HCT116 (cell line): ENCODE results near the gene SPINK13. TPM values are rescaled to one million over a fixed set of nuclear protein-coding genes. Genes with fewer than 3 reads are reported as not detected.

ENCODE experiments used
- ATAC-seq: fragments of 200-7000 bp; cut with Tn5 transposase; 2 replicates; pipeline ENCODE4 v1.9.1; 2020; ENCODE audit warnings: mild to moderate bottlenecking, moderate library complexity
- BruUV-seq: library from RNA; stranded (reverse); fragments of 400-500 nt; replicated peaks from 2 replicates; lab custom pipeline; 2021; lab: Mats Ljungman, UMichigan
- CTCF ChIA-PET: fragments of 300-600 bp; sonication (Branson Sonifier 250); formaldehyde crosslinking; loops from one replicate; lab custom pipeline; 2021; ENCODE audit warnings: antibody characterized with exemption; lab: Charles Lee
- POLR2A ChIA-PET: fragments of 300-600, 350-600 bp; sonication (Branson Sonifier 250); formaldehyde crosslinking; loops from one replicate; lab custom pipeline; 2021; ENCODE audit warnings: antibody characterized with exemption; lab: Charles Lee
- RAD21 ChIA-PET, 2 experiments: fragments of 300-600 bp; sonication (Branson Sonifier 250); formaldehyde crosslinking; loops; one replicate each; lab custom pipeline; 2023; ENCODE audit warnings: low total read pairs in 2 of 2; ENCODE audit not compliant: uncharacterized antibody in 2 of 2, unreplicated experiment in 2 of 2, low non-redundant PET in 1 of 2; lab: Charles Lee
- DNase-seq: peaks from one replicate; pipeline ENCODE4 v3.0.0-alpha.2; 2010; ENCODE audit warnings: low read depth, low spot score
- H2AFZ ChIP-seq: fragments of 200-600 bp; shearing (Covaris generic), sonication (generic); 2 replicates; pipeline ENCODE4 v1.6.1; 2017; ENCODE audit warnings: low read depth, mixed run types, mixed read lengths, antibody characterized with exemption, low read length; ENCODE audit not compliant: poor library complexity, severe bottlenecking
- H3K27ac ChIP-seq: 2 replicates; pipeline ENCODE4 v1.5.1; 2012; ENCODE audit warnings: low read depth, low read length
- H3K27me3 ChIP-seq: fragments of 200-600 bp; sonication (generic); 2 replicates; pipeline ENCODE4 v1.6.1; 2016; ENCODE audit warnings: mixed run types, low read length, mixed read lengths; ENCODE audit not compliant: insufficient read depth
- H3K36me3 ChIP-seq, 2 experiments: fragments of 200-500 bp in 1 of 2; fragments of 200-600 bp in 1 of 2; sonication (Bioruptor generic) in 1 of 2; sonication (generic) in 1 of 2; 2 replicates each; pipeline versions ENCODE4 v1.5.1 to v1.6.1; 2014 to 2016; ENCODE audit warnings: low read length in 2 of 2, inconsistent platforms in 1 of 2, mixed read lengths in 1 of 2, mixed run types in 1 of 2; ENCODE audit not compliant: insufficient read depth in 2 of 2, control insufficient read depth in 1 of 2
- H3K4me1 ChIP-seq, 2 experiments: fragments of 200-600 bp in 1 of 2; sonication (generic) in 1 of 2; 2 replicates each; pipeline versions ENCODE4 v1.5.1 to v1.6.1; 2012 to 2017; ENCODE audit warnings: low read length in 2 of 2, inconsistent platforms in 1 of 2, mild to moderate bottlenecking in 1 of 2, mixed read lengths in 1 of 2, mixed run types in 1 of 2, moderate library complexity in 1 of 2; ENCODE audit not compliant: insufficient read depth in 2 of 2, control insufficient read depth in 1 of 2
- H3K4me2 ChIP-seq: fragments of 200-600 bp; sonication (generic); 2 replicates; pipeline ENCODE4 v1.6.1; 2017; ENCODE audit warnings: mixed run types, low read length, mixed read lengths
- H3K4me3 ChIP-seq, 2 experiments: fragments of 200-600 bp in 1 of 2; sonication (generic) in 1 of 2; replicated peaks in 1 of 2; 2 replicates each; pipeline ENCODE4 v1.5.1; 2011 to 2016; ENCODE audit warnings: low read length in 2 of 2, control low read depth in 1 of 2, low read depth in 1 of 2, mild to moderate bottlenecking in 1 of 2, mixed read lengths in 1 of 2, mixed run types in 1 of 2
- H3K79me2 ChIP-seq: fragments of 200-600 bp; sonication (generic); 2 replicates; pipeline ENCODE4 v1.6.1; 2017; ENCODE audit warnings: mild to moderate bottlenecking, mixed run types, low read length, moderate library complexity, mixed read lengths; ENCODE audit not compliant: insufficient read depth
- H3K9ac ChIP-seq: fragments of 200-600 bp; sonication (generic); 2 replicates; pipeline ENCODE4 v1.6.1; 2016; ENCODE audit warnings: low read length, mixed read lengths
- H3K9me2 ChIP-seq: fragments of 200-600 bp; sonication (generic), shearing (Covaris generic); 2 replicates; pipeline ENCODE4 v1.6.1; 2017; ENCODE audit warnings: mixed run types, mild to moderate bottlenecking, moderate library complexity; ENCODE audit not compliant: insufficient read depth
- H3K9me3 ChIP-seq, 2 experiments: fragments of 200-500 bp in 1 of 2; fragments of 200-600 bp in 1 of 2; sonication (Bioruptor generic) in 1 of 2; sonication (generic) in 1 of 2; 2 replicates each; pipeline ENCODE4 v1.6.1; 2014 to 2017; ENCODE audit warnings: low read length in 2 of 2, mixed read lengths in 2 of 2, inconsistent platforms in 1 of 2, low read depth in 1 of 2, mild to moderate bottlenecking in 1 of 2, mixed run types in 1 of 2, moderate library complexity in 1 of 2; ENCODE audit not compliant: control insufficient read depth in 1 of 2, insufficient read depth in 1 of 2
- H4K20me1 ChIP-seq: fragments of 200-600 bp; sonication (generic), shearing (Covaris generic); 2 replicates; pipeline ENCODE4 v1.6.1; 2017; ENCODE audit warnings: mixed run types, mild to moderate bottlenecking, moderate library complexity; ENCODE audit not compliant: insufficient read depth
- CTCF ChIP-seq, 3 experiments: fragments of 200-600 bp in 1 of 3; sonication (generic) in 1 of 3; IDR thresholded peaks in 2 of 3; conservative IDR thresholded peaks in 1 of 3; 2 replicates each; pipeline ENCODE4 v1.5.1; 2012 to 2017; ENCODE audit warnings: low read depth in 2 of 3, low read length in 2 of 3, antibody characterized with exemption in 1 of 3, borderline replicate concordance in 1 of 3, control low read depth in 1 of 3, mild to moderate bottlenecking in 1 of 3, mixed read lengths in 1 of 3, mixed run types in 1 of 3, moderate library complexity in 1 of 3; ENCODE audit not compliant: insufficient read depth in 1 of 3
- EZH2phosphoT487 ChIP-seq: fragments of 200-600 bp; IDR thresholded peaks from 2 replicates; pipeline ENCODE4 v1.6.1; 2018; ENCODE audit warnings: antibody characterized with exemption, borderline replicate concordance
- RAD21 ChIP-seq: IDR thresholded peaks from 2 replicates; pipeline ENCODE4 v1.6.1; 2012; ENCODE audit warnings: low read depth, mild to moderate bottlenecking
- YY1 ChIP-seq: IDR thresholded peaks from 2 replicates; pipeline ENCODE4 v1.6.1; 2011; ENCODE audit warnings: low read length, low read depth, moderate library complexity, mild to moderate bottlenecking; ENCODE audit not compliant: insufficient replicate concordance; ENCODE audit errors: extremely low read depth
- ZBTB33 ChIP-seq: IDR thresholded peaks from 2 replicates; pipeline ENCODE4 v1.6.1; 2011; ENCODE audit warnings: mild to moderate bottlenecking, low read length, moderate library complexity; ENCODE audit not compliant: insufficient replicate concordance; ENCODE audit errors: extremely low read depth
- intact Hi-C: fragments of 100-400 bp; cut with micrococcal nuclease; formaldehyde crosslinking; loops from 2 replicates; pipeline ENCODE4 v1.10.0; 2022
- total RNA-seq: library from RNA; stranded (reverse); gene quantifications from one replicate; pipeline ENCODE4 v1.2.1, GENCODE V29; 2021; ENCODE audit not compliant: unreplicated experiment

SPINK13 gene
- total RNA-seq, 1 experiment from 2014 or later, result not detected

- CTCF ChIA-PET, result interaction anchor here (1.4 kb wide), 1 partner anchor 433 kb away, joined by 4 read pairs; no protein-coding TSS in a partner anchor
- Histone ChIP-seq H2AFZ (no peak overlapping the region), H3K9me2 (no peaks in the 10 kb centered on the region), H3K4me1 (no peaks in the 10 kb centered on the region), H3K36me3 (no peaks in the 10 kb centered on the region), H3K4me3 (no peak overlapping the region), H3K9me3 (no peaks in the 10 kb centered on the region), H3K79me2 (no peaks in the 10 kb centered on the region), H3K9ac (no peak overlapping the region), H3K27me3 (peaks cover 4% of the 10 kb centered on the region; the same call in 1 of the 2 replicates), H4K20me1 (no peaks in the 10 kb centered on the region), H3K4me2 (no peak overlapping the region), H3K27ac (no peak overlapping the region)
- DNase-seq (no peak), ATAC-seq (no peak)
- RAD21 ChIA-PET, result no interaction called here
- no peak for TF ChIP-seq EZH2phosphoT487
- TF ChIP-seq ZBTB33, result no peak
- BruUV-seq, result no TSS peak
- intact Hi-C loops, result no loop called here
- POLR2A ChIA-PET, result no interaction called here
Measured at GRCh38 chr5:148297731-148298130, 29.1 kb downstream of the SPINK13 start.

GRCh38 chr5:148306446-148306845 is 37.9 kb downstream of the SPINK13 start:
- H3K9me2 ChIP-seq, result no peaks in the 10 kb centered on the region
- DNase-seq, result no peak
- no peak overlapping the region for H2AFZ ChIP-seq
- RAD21 ChIA-PET, result no interaction called here
- no TSS peak for BruUV-seq
- no peaks in the 10 kb centered on the region for H3K27me3 ChIP-seq
- intact Hi-C loops, result no loop called here
- no peak overlapping the region for H3K27ac ChIP-seq
- H3K4me3 ChIP-seq, result no peak overlapping the region
- TF ChIP-seq RAD21, result peak; percentile 16; the same call in 1 of the 2 replicates
- no peak for TF ChIP-seq YY1
- peak in 1 of 3 experiments; percentile 14; a peak in 1 of 6 replicates for TF ChIP-seq CTCF (IDR thresholded peaks at IDR 0.05 in 2 of 3, conservative IDR thresholded peaks at IDR 0.05 in 1 of 3; ENCODE audit: borderline replicate concordance in 1 of 3, insufficient read depth in 1 of 3, low read depth in 2 of 3, low read length in 2 of 3)
- TF ChIP-seq, all 23 proteins: peak for 2
- ChIA-PET CTCF (no interaction called here), POLR2A (no interaction called here)
- H3K4me1 ChIP-seq, result no peaks in the 10 kb centered on the region
- no peaks in the 10 kb centered on the region for H3K36me3 ChIP-seq
- no peak overlapping the region for H3K4me2 ChIP-seq
- H3K9ac ChIP-seq, result no peak overlapping the region
- no peaks in the 10 kb centered on the region for H3K79me2 ChIP-seq
- H4K20me1 ChIP-seq, result no peaks in the 10 kb centered on the region; the same call in 1 of the 2 replicates
- ATAC-seq, result no peak
- H3K9me3 ChIP-seq, result no peaks in the 10 kb centered on the region
